Epithelial cell of proximal tubule (primary cell): ENCODE results near the gene GLB1L3. TPM values are rescaled to one million over a fixed set of nuclear protein-coding genes. Genes with fewer than 3 reads are reported as not detected.

Experiments used
- DNase-seq: peaks from one replicate; pipeline ENCODE4 v3.0.0-alpha.2; 2011; ENCODE audit warnings: low read depth
- H3K4me3 ChIP-seq: 2 replicates; pipeline ENCODE4 v1.5.1; 2011; ENCODE audit warnings: low read depth, mild to moderate bottlenecking, low read length
- total RNA-seq: library from RNA; depleted of rRNA; stranded (reverse); fragments of >200 nt; gene quantifications from 2 replicates; pipeline ENCODE4 v1.2.3, GENCODE V29; 2015
- TF ChIP-seq, protein P1 (sequence below): conservative IDR thresholded peaks from 2 replicates; pipeline ENCODE4 v1.5.1; 2012; ENCODE audit warnings: low read depth, mild to moderate bottlenecking, low read length

The GLB1L3 gene
- total RNA-seq, 1 donor from 2014 or later: 0.17 TPM

DNA sequence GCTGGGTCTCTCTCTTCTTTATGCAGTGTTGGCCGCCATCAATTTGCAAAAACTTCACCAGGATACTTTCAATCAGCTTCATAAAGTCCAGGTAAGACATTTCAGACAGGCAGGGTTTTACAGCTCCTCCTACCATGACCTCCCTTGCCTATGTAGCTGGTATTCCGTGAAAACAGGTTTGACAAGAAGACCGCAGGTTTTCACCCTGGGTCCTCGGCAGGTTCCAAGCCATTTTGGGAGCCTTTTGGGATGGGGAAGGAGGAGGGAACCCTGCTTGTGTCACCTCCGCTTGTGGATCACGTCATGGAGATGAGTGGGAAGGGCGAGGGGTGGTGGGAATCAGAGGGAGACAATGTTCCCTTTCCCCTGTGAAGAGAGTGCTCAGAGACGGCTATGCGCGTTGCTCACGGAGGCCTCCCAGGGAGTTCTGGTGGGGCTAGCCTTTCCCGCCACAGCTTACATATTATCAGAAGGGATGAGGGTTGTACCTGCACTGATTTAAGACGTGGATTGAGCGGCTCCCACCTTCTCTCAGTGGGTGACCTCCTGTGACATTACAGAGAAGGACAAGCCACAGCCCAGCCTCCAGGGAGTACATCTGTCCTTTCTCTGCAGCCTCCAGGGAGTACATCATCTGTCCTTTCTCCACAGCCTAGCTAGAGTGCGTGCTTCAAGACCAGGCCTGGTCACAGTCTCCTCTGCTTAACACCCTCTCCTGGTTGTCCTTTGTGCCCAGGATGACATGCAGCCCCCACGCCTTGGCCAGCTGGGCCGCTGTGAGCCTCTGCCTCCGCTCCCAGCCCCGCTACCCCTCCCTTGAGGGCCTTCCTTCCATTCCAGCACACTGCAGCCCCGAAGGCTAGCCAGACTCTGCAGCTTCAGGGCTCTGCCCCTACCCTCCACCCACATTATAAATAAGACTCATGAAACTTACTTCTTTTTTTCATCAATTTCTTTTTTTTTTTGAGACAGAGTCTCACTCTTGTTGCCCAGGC, 17.2 kb downstream of the GLB1L3 start:
- no peak overlapping the region for H3K4me3 ChIP-seq
- no peak for DNase-seq
- TF ChIP-seq, protein P1, sequence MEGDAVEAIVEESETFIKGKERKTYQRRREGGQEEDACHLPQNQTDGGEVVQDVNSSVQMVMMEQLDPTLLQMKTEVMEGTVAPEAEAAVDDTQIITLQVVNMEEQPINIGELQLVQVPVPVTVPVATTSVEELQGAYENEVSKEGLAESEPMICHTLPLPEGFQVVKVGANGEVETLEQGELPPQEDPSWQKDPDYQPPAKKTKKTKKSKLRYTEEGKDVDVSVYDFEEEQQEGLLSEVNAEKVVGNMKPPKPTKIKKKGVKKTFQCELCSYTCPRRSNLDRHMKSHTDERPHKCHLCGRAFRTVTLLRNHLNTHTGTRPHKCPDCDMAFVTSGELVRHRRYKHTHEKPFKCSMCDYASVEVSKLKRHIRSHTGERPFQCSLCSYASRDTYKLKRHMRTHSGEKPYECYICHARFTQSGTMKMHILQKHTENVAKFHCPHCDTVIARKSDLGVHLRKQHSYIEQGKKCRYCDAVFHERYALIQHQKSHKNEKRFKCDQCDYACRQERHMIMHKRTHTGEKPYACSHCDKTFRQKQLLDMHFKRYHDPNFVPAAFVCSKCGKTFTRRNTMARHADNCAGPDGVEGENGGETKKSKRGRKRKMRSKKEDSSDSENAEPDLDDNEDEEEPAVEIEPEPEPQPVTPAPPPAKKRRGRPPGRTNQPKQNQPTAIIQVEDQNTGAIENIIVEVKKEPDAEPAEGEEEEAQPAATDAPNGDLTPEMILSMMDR: no peak

DNA sequence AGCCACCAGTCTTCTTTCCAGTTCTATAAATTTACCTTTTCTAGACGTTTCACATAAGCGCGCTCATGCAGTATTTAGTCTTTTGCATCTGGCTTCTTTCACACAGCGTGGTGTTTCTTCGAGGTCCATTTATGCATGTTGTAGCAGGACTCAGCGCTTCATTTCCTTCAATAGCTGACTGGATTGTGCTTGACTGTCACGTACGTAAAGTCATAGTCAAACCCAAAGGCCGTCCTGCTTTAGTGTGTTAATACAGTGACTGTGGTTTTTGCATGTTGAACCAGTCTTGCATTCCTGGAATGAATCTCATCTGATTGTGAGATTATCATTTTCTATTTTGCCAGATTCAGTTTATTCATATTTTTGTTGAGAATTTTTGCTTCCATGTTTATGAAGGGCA, 18.5 kb downstream of the GLB1L3 start:
- no peak for DNase-seq
- no peak overlapping the region for H3K4me3 ChIP-seq
- TF ChIP-seq, protein P1: no peak

DNA sequence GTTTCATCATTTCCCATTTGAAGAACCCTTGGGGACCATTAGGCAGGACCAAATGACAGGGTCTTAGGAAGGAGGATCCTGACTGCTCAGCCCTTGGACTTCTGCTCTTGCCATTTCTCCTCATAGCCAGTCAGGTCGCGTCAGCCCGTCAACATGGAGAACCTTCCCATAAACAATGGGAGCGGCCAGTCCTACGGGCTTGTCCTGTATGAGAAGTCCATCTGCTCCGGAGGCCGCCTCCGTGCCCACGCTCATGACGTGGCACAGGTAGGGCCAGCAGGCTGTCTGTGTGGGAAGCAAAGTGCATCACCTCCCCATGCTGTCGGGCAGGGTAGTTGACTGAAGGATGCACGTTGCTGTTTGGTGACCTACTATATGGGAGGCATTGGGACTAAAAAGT, 36.0 kb downstream of the GLB1L3 start:
- no peak for DNase-seq
- H3K4me3 ChIP-seq: no peak overlapping the region
- TF ChIP-seq, protein P1: no peak

DNA sequence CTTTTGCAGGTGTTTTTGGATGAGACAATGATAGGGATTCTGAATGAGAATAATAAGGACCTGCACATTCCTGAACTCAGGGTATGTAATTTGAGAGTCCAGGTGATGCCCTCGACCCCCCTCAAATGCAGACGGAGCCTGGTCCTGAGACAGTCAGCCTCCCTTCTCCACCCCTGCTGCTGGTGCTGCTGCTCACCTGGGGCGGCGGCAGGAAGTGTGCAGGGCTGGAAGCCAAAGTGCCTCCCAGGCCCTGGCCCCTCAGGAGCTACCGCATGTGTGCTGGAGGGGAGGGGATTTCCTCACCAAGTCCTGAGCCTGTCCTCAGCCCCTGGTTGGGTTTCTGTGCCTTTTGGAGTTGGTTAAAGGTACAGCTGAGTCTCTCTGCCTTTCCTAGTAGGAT, 36.6 kb downstream of the GLB1L3 start:
- TF ChIP-seq, protein P1: no peak
- no peak overlapping the region for H3K4me3 ChIP-seq
- no peak for DNase-seq

DNA sequence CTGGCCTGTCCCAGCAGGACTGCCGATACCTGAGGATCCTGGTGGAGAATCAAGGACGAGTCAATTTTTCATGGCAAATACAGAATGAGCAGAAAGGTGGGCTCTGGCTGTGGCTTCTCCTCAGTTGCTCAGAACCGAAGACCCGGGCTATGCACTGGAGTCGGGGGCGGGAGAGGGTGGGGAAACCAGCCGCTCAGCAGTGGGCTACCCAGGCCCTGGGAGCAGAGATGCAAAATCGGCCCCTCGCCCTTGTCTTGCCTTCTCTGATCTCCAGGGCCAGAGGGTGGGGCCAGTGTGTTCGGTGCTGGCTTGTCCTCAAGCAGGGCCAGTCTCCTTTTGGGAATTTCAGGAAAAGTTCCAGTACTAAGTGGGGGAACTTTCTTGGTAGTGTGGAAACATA, 37.2 kb downstream of the GLB1L3 start:
- no peak for DNase-seq
- TF ChIP-seq, protein P1: no peak
- no peak overlapping the region for H3K4me3 ChIP-seq

DNA sequence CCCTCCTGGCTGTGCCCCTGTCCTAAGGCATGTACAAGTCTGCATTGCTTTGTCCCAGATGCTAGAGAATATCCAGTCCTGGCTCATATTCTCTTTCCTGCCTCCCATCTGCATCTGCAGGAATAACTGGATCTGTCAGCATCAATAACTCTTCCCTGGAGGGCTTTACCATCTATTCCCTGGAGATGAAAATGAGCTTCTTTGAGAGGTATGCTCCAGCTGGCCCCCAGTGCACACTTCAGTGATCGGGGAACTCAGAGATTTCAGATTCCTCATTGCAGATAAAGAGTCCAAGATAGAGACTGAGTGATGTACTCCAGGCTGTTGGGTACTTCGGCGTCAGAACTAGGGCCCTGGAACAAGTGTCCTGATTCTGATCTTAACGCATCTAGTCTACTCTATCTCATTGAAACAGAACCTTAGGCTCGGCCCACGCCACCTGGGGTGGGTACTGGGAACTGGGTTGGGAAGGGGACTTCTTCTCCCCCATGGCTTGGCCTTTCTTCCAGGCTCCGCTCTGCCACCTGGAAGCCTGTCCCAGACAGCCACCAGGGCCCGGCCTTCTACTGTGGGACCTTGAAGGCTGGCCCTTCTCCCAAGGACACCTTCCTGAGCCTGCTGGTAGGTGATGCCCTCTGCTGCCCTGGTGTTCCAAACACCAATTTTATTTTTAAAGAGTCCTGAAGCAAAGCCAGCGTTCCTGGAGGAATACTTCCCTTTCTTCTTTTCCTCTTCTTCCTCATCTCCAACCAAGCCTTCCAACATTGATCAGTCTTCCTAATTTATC, 37.8 kb downstream of the GLB1L3 start:
- no peak overlapping the region for H3K4me3 ChIP-seq
- TF ChIP-seq, protein P1: no peak
- no peak for DNase-seq
